Measurements from ENCODE around the gene ZNF600. TPM values are rescaled to one million over a fixed set of nuclear protein-coding genes. Genes with fewer than 3 reads are reported as not detected.
"Not testable (repeated sequence)": the region's sequence is repeated elsewhere in the genome, so short reads cannot be mapped to it uniquely, and the experiment has no call there.

The ZNF600 gene
- total and polyA plus RNA-seq, 7 donors = 1.8 to 9.4 (median 6.8) TPM

- H3K27ac ChIP-seq = peak within 1 kb of the TSS; percentile 64 to 80 (median 70)
- intact Hi-C loops (cut with DNase I) = loop anchor here (2.0 kb wide), 1 partner anchor 35 kb away; the partner anchor contains the start of gene ZNF468
- H3K27me3 ChIP-seq, H3K9me3 ChIP-seq, H3K4me1 ChIP-seq: not testable (repeated sequence)
- peak within 1 kb of the TSS; percentile 49 to 59 (median 57) for H3K4me3 ChIP-seq
- DNase-seq = peak; percentile 87
- 3% methylated on average over 30 to 37 of the region's 44 CpGs for WGBS, 2 donors
- TF ChIP-seq POLR2A (IDR thresholded peaks at IDR 0.05) (peak in 1 of 2 donors; percentile 11), POLR2AphosphoS5 (IDR thresholded peaks at IDR 0.05) (peak in 1 of 4 donors; percentile 24)
- H3K36me3 ChIP-seq = peaks cover 0 to 13% (median 3%) of the 10 kb centered on the region in 4 donors
Observed at GRCh38 chr19:52821204-52821960, 34.8 kb upstream of the ZNF600 start, which contains the start of gene ZNF28. TSS of gene ZNF28 (minus strand) at chr19:52821633. CDS start at chr19:52817958, 3,675 bp downstream.

GRCh38 chr19:52820472-52821203, 34.0 kb upstream of the ZNF600 start:
- H3K27me3 ChIP-seq, H3K4me1 ChIP-seq, H3K9me3 ChIP-seq: not testable (repeated sequence)
- Histone ChIP-seq H3K27ac (peak overlapping the region; percentile 64 to 80 (median 70)), H3K36me3 (peaks cover 0 to 18% (median 7%) of the 10 kb centered on the region in 4 donors), H3K4me3 (peak overlapping the region; percentile 49 to 59 (median 57))
- intact Hi-C loops (cut with DNase I) = loop anchor here (2.0 kb wide), 1 partner anchor 36 kb away; the partner anchor contains the start of gene ZNF468
- WGBS, 2 donors = 8 to 9% methylated on average over 19 of the region's 19 CpGs
- peak; percentile 78 for DNase-seq

- TF ChIP-seq CTCF (IDR thresholded peaks at IDR 0.05) = no peak
- no peak for TF ChIP-seq POLR2AphosphoS5 (IDR thresholded peaks at IDR 0.05)
- no peak for TF ChIP-seq POLR2A (IDR thresholded peaks at IDR 0.05)
- TF ChIP-seq EP300 (IDR thresholded peaks at IDR 0.05) = no peak
- H3K27ac ChIP-seq = no peak overlapping the region
- H3K9me3 ChIP-seq = peaks cover 0 to 19% (median 0%) of the 10 kb centered on the region in 4 donors
- H3K36me3 ChIP-seq = peaks cover 0 to 51% (median 16%) of the 10 kb centered on the region in 4 donors
- WGBS, 2 donors = 96 to 97% methylated on average over 32 of the region's 32 CpGs
- no peak for DNase-seq
- H3K27me3 ChIP-seq = no peaks in the 10 kb centered on the region
- H3K4me1 ChIP-seq = no peaks in the 10 kb centered on the region
- intact Hi-C loops (cut with DNase I) = no loop called here
- H3K4me3 ChIP-seq = no peak overlapping the region
Observed at GRCh38 chr19:52809801-52810200, 23.2 kb upstream of the ZNF600 start.

GRCh38 chr19:52799950-52800640, 13.5 kb upstream of the ZNF600 start:
- peaks cover 7 to 54% (median 44%) of the 10 kb centered on the region in 4 donors for H3K36me3 ChIP-seq
- intact Hi-C loops (cut with DNase I); DNase-seq; H3K27ac ChIP-seq; H3K4me3 ChIP-seq; H3K4me1 ChIP-seq; H3K27me3 ChIP-seq: not testable (repeated sequence)
- H3K9me3 ChIP-seq = peaks cover 13 to 50% (median 35%) of the 10 kb centered on the region in 4 donors
- WGBS, 2 donors = 97 to 98% methylated on average over 9 of the region's 9 CpGs

- Histone ChIP-seq H3K4me3 (no peak overlapping the region), H3K36me3 (no peaks in the 10 kb centered on the region), H3K27me3 (no peaks in the 10 kb centered on the region), H3K9me3 (peaks cover 0 to 3% (median 0%) of the 10 kb centered on the region in 4 donors), H3K27ac (no peak overlapping the region), H3K4me1 (peaks cover 0 to 18% (median 13%) of the 10 kb centered on the region in 4 donors)
- TF ChIP-seq POLR2AphosphoS5 (IDR thresholded peaks at IDR 0.05) (no peak), CTCF (IDR thresholded peaks at IDR 0.05) (no peak)
- intact Hi-C loops (cut with DNase I) = loop anchor here (5.0 kb wide), 1 partner anchor 68 kb away; the partner anchor contains the start of gene ZNF468
- DNase-seq = no peak
- 94% methylated on average over 6 of the region's 6 CpGs for WGBS, 2 donors
Observed at GRCh38 chr19:52789440-52789839, 2.8 kb upstream of the ZNF600 start.
